Activated naive CD8-positive, alpha-beta T cell treated with anti-CD3 and anti-CD28 coated beads for 36 hours (primary cell): ENCODE data around the gene CFD. TPM values are rescaled to one million over a fixed set of nuclear protein-coding genes. Genes with fewer than 3 reads are reported as not detected.
"Not testable (repeated sequence)": the region's sequence is repeated elsewhere in the genome, so short reads cannot be mapped to it uniquely, and the experiment has no call there.

ENCODE experiments used
- DNase-seq: peaks from one replicate; pipeline ENCODE4 v3.0.0; 2021
- H3K27ac Mint-ChIP-seq: one replicate; pipeline ENCODE4 v1.8.0; 2022; ENCODE audit warnings: mild to moderate bottlenecking, moderate library complexity, mixed read lengths
- H3K27me3 Mint-ChIP-seq: one replicate; pipeline ENCODE4 v1.8.0; 2022; ENCODE audit warnings: mild to moderate bottlenecking, mixed read lengths
- H3K36me3 Mint-ChIP-seq: one replicate; pipeline ENCODE4 v1.8.0; 2021; ENCODE audit warnings: mild to moderate bottlenecking, mixed read lengths
- H3K4me1 Mint-ChIP-seq: one replicate; pipeline ENCODE4 v1.8.0; 2021; ENCODE audit warnings: mixed read lengths
- H3K4me3 Mint-ChIP-seq: one replicate; pipeline ENCODE4 v1.8.0; 2022; ENCODE audit warnings: mild to moderate bottlenecking, moderate library complexity, mixed read lengths
- H3K9me3 Mint-ChIP-seq: one replicate; pipeline ENCODE4 v1.8.0; 2022; ENCODE audit warnings: mixed read lengths
- total RNA-seq, 2 experiments: library from RNA; stranded (reverse); gene quantifications; one replicate each; pipeline ENCODE4 v1.2.3, GENCODE V29; 2021

Gene CFD
- total RNA-seq, 2 experiments from 2014 or later, result 1.8 TPM

DNA sequence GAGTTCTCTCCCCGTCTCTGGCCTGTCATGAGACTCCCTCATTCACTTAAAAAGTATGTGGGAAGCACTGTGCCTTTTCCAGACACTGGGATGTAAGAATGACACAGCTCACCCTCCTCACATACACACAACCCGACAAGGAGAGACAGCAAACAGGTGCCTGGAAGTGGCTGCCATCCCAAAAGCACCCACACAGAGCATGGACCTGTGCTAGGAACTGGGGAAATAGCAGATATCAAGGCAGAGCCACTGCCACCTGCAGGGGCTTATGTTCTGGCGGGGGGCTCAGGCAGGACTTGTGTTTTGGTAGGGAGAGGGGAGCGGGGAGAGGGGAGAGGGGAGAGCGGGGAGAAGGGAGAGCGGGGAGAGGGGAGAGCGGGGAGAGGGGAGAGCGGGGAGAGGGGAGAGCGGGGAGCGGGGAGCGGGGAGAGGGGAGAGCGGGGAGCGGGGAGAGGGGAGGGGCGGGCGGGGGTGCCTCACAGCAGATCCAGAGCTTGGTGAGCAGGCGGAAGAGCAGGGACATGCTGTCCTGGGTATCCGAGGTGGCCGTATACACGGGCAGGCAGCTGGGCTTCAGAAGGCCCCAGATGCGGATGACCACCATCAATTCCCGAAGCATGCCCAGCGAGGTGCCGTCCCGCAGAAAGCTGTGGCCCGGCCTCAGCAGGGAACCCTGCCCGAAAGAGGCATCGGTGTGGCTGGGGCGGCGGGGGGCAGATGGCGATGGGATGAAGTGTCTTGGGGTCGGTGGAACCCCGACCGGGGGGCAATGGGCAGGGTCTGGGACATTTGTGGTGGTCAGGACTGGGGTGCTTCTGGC, 12.2 kb downstream of the CFD start:
- peak overlapping the region; percentile 29 for H3K4me3 Mint-ChIP-seq
- H3K27me3 Mint-ChIP-seq, result no peaks in the 10 kb centered on the region
- H3K36me3 Mint-ChIP-seq, result peaks cover 3% of the 10 kb centered on the region
- no peak for DNase-seq
- peaks cover 9% of the 10 kb centered on the region for H3K4me1 Mint-ChIP-seq
- no peaks in the 10 kb centered on the region for H3K9me3 Mint-ChIP-seq
- H3K27ac Mint-ChIP-seq, result no peak overlapping the region

DNA sequence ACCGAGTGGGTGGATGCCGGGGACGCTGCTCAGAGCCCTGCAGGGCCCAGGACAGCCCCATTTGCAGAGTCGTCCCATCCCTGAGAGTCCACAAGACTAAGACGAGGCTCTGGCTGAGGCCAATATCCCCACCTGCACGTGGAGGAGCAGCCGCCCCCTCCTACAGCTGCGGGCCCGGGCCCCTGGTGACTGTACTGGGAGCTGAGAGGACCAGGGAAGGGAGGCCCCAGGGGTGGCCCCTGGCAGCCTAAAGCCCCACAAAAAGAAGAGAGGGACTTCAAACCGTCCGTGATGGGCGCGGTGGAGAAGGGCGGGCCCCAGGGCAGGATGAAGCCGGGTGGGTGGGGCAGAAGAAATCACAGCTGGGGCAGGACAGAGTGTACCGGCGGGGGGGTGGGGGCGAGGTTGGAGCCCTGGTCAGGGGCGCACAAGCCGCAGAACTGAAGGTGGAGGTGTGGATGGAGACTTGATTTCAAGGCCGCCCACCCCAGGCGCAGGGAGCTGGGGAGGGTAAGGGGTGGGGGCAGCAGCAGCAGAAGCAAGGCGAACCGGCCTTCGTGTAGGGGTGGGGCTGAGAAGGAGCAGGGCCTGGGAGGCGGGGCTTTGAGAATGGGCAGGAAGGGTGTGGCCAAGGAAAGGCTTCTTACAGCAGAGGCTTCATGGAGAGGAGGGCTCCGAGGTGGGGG, 12.9 kb downstream of the CFD start:
- Mint-ChIP-seq H3K27ac (peak overlapping the region; percentile 48), H3K9me3 (no peaks in the 10 kb centered on the region), H3K4me3 (peak overlapping the region; percentile 45), H3K4me1 (peaks cover 9% of the 10 kb centered on the region), H3K27me3 (no peaks in the 10 kb centered on the region), H3K36me3 (peaks cover 3% of the 10 kb centered on the region)
- DNase-seq, result peak; percentile 86

- DNase-seq, result peak; percentile 60
- peaks cover 9% of the 10 kb centered on the region for H3K4me1 Mint-ChIP-seq
- no peak overlapping the region for H3K27ac Mint-ChIP-seq
- H3K27me3 Mint-ChIP-seq, result no peaks in the 10 kb centered on the region
- no peak overlapping the region for H3K4me3 Mint-ChIP-seq
- peaks cover 3% of the 10 kb centered on the region for H3K36me3 Mint-ChIP-seq
- H3K9me3 Mint-ChIP-seq, result no peaks in the 10 kb centered on the region
Measured at GRCh38 chr19:873084-873483, 13.6 kb downstream of the CFD start.

GRCh38 chr19:873561-874041, 14.1 kb downstream of the CFD start:
- no peak overlapping the region for H3K27ac Mint-ChIP-seq
- H3K4me1 Mint-ChIP-seq, result peaks cover 9% of the 10 kb centered on the region
- no peaks in the 10 kb centered on the region for H3K27me3 Mint-ChIP-seq
- no peak for DNase-seq
- H3K4me3 Mint-ChIP-seq, result no peak overlapping the region
- H3K9me3 Mint-ChIP-seq, result no peaks in the 10 kb centered on the region
- peaks cover 3% of the 10 kb centered on the region for H3K36me3 Mint-ChIP-seq

GRCh38 chr19:875265-875879, 15.9 kb downstream of the CFD start:
- Mint-ChIP-seq H3K36me3 (peaks cover under 1% of the 10 kb centered on the region), H3K9me3 (no peaks in the 10 kb centered on the region), H3K27me3 (no peaks in the 10 kb centered on the region), H3K4me1 (peaks cover 9% of the 10 kb centered on the region), H3K4me3 (no peak overlapping the region), H3K27ac (no peak overlapping the region)
- DNase-seq, result no peak

- H3K4me1 Mint-ChIP-seq, result peaks cover 9% of the 10 kb centered on the region
- H3K36me3 Mint-ChIP-seq, result no peaks in the 10 kb centered on the region
- H3K27me3 Mint-ChIP-seq, result no peaks in the 10 kb centered on the region
- no peak overlapping the region for H3K4me3 Mint-ChIP-seq
- H3K27ac Mint-ChIP-seq, result no peak overlapping the region
- H3K9me3 Mint-ChIP-seq, result no peaks in the 10 kb centered on the region
- no peak for DNase-seq
Measured at GRCh38 chr19:876089-876488, 16.6 kb downstream of the CFD start.

DNA sequence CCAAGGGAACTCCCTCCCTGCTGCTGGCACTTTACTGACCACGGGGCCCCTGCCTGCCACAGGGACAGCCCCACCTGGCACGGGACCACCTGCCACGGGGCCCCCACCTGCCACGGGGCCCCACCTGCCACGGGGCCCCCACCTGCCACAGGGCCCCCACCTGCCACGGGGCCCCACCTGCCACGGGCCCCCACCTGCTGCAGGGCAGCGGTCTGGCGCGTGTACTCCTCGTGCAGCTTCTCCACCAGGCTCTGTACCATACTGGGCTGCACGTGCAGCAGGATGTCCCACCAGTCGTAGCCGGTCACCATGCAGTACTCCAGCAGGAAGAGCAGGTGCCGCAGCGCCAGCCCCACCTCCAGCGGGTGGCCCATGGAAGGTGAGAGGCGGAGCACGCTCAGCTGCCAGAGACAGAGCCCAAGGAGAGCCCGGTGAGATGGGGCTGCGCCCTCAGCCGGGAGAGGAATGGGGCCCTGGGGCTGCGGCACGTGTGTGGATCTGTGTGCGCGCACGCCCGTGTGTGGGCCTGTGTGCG, 17.4 kb downstream of the CFD start:
- H3K27ac Mint-ChIP-seq, result no peak overlapping the region
- H3K36me3 Mint-ChIP-seq, result no peaks in the 10 kb centered on the region
- no peaks in the 10 kb centered on the region for H3K9me3 Mint-ChIP-seq
- no peak for DNase-seq
- H3K4me3 Mint-ChIP-seq, result no peak overlapping the region
- no peaks in the 10 kb centered on the region for H3K27me3 Mint-ChIP-seq
- peaks cover 8% of the 10 kb centered on the region for H3K4me1 Mint-ChIP-seq

DNA sequence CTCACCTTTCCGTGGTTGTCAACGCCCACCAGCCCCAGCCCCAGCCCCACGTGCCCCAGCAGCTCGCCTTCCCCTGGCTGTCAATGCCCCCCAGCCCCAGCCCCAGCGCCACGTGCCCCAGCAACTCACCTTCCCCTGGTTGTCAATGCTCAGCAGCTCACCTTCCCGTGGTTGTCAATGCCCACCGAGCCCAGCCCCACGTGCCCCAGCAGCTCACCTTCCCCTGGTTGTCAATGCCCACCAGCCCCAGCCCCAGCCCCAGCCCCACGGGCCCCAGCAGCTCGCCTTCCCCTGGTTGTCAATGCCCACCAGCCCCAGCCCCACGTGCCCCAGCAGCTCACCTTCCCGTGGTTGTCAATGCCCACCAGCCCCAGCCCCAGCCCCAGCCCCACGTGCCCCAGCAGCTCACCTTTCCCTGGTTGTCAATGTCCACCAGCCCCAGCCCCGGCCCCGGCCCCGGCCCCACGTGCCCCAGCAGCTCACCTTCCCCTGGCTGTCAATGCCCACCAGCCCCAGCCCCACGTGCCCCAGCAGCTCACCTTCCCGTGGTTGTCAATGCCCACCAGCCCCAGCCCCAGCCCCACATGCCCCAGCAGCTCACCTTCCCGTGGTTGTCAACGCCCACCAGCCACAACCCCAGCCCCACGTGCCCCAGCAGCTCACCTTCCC, 18.7 kb downstream of the CFD start:
- H3K36me3 Mint-ChIP-seq, H3K4me3 Mint-ChIP-seq, H3K4me1 Mint-ChIP-seq, H3K27ac Mint-ChIP-seq, H3K9me3 Mint-ChIP-seq, H3K27me3 Mint-ChIP-seq, DNase-seq: not testable (repeated sequence)

GRCh38 chr19:878751-879561, 19.5 kb downstream of the CFD start:
- not testable (repeated sequence) for H3K27me3 Mint-ChIP-seq, DNase-seq, H3K9me3 Mint-ChIP-seq, H3K36me3 Mint-ChIP-seq, H3K4me3 Mint-ChIP-seq, H3K27ac Mint-ChIP-seq, H3K4me1 Mint-ChIP-seq

- Mint-ChIP-seq H3K9me3 (no peaks in the 10 kb centered on the region), H3K27me3 (no peaks in the 10 kb centered on the region), H3K4me1 (no peaks in the 10 kb centered on the region), H3K27ac (no peak overlapping the region), H3K36me3 (no peaks in the 10 kb centered on the region), H3K4me3 (no peak overlapping the region)
- no peak for DNase-seq
Measured at GRCh38 chr19:879711-880438, 20.4 kb downstream of the CFD start.

GRCh38 chr19:881385-882071, 22.1 kb downstream of the CFD start:
- Mint-ChIP-seq H3K27me3 (no peaks in the 10 kb centered on the region), H3K27ac (no peak overlapping the region), H3K9me3 (no peaks in the 10 kb centered on the region)

GRCh38 chr19:882871-883497, 23.5 kb downstream of the CFD start:
- H3K4me1 Mint-ChIP-seq, result no peaks in the 10 kb centered on the region
- H3K9me3 Mint-ChIP-seq, result no peaks in the 10 kb centered on the region
- no peak for DNase-seq
- H3K36me3 Mint-ChIP-seq, result no peaks in the 10 kb centered on the region
- H3K27me3 Mint-ChIP-seq, result no peaks in the 10 kb centered on the region
- H3K27ac Mint-ChIP-seq, result no peak overlapping the region
- H3K4me3 Mint-ChIP-seq, result no peak overlapping the region

More at GRCh38 chr19:881385-882071, 22.1 kb downstream of the CFD start:
- DNase-seq, result no peak
- H3K36me3 Mint-ChIP-seq, result no peaks in the 10 kb centered on the region
- H3K4me1 Mint-ChIP-seq, result no peaks in the 10 kb centered on the region
- no peak overlapping the region for H3K4me3 Mint-ChIP-seq

GRCh38 chr19:883661-884211, 24.3 kb downstream of the CFD start:
- no peak overlapping the region for H3K4me3 Mint-ChIP-seq
- no peaks in the 10 kb centered on the region for H3K27me3 Mint-ChIP-seq
- H3K27ac Mint-ChIP-seq, result no peak overlapping the region
- no peaks in the 10 kb centered on the region for H3K9me3 Mint-ChIP-seq
- DNase-seq, result no peak
- H3K36me3 Mint-ChIP-seq, result no peaks in the 10 kb centered on the region
- H3K4me1 Mint-ChIP-seq, result peaks cover 3% of the 10 kb centered on the region
